HG02571 (cell line): ENCODE measurements around the gene LCNL1.

Experiments
- ATAC-seq: cut with Tn5 transposase; IDR thresholded peaks from one replicate; pipeline ENCODE4 v1.9.1; 2021; ENCODE audit warnings: mild to moderate bottlenecking, moderate library complexity; ENCODE audit not compliant: unreplicated experiment

The LCNL1 gene

GRCh38 chr9:136958473-136958872 lies 24.3 kb upstream of the LCNL1 start:
- ATAC-seq: no peak

- ATAC-seq: no peak
Observed at GRCh38 chr9:136958898-136959850, 23.6 kb upstream of the LCNL1 start.

- no peak for ATAC-seq
Observed at GRCh38 chr9:136960212-136960937, 22.4 kb upstream of the LCNL1 start.

- ATAC-seq: no peak
Observed at GRCh38 chr9:136960938-136961275, 21.9 kb upstream of the LCNL1 start.

- no peak for ATAC-seq
Observed at GRCh38 chr9:136961279-136962065, 21.3 kb upstream of the LCNL1 start.

- ATAC-seq: no peak
Observed at GRCh38 chr9:136962163-136962562, 20.6 kb upstream of the LCNL1 start.

GRCh38 chr9:136962701-136963248 lies 20.0 kb upstream of the LCNL1 start:
- no peak for ATAC-seq

GRCh38 chr9:136963341-136963740 lies 19.5 kb upstream of the LCNL1 start:
- ATAC-seq: no peak

- no peak for ATAC-seq
Observed at GRCh38 chr9:136963751-136964150, 19.0 kb upstream of the LCNL1 start.

- ATAC-seq: no peak
Observed at GRCh38 chr9:136964171-136964689, 18.6 kb upstream of the LCNL1 start.

- ATAC-seq: no peak
Observed at GRCh38 chr9:136964833-136965422, 17.9 kb upstream of the LCNL1 start.

GRCh38 chr9:136965771-136966484 lies 16.9 kb upstream of the LCNL1 start:
- ATAC-seq: no peak

GRCh38 chr9:136968333-136969127 lies 14.3 kb upstream of the LCNL1 start:
- no peak for ATAC-seq

- ATAC-seq: no peak
Observed at GRCh38 chr9:136969150-136969549, 13.6 kb upstream of the LCNL1 start.

GRCh38 chr9:136969774-136970173 lies 13.0 kb upstream of the LCNL1 start:
- no peak for ATAC-seq

GRCh38 chr9:136970361-136970760 lies 12.4 kb upstream of the LCNL1 start:
- ATAC-seq: no peak

GRCh38 chr9:136971746-136972145 lies 11.0 kb upstream of the LCNL1 start:
- no peak for ATAC-seq

GRCh38 chr9:136972335-136972734 lies 10.5 kb upstream of the LCNL1 start:
- no peak for ATAC-seq

- no peak for ATAC-seq
Observed at GRCh38 chr9:136972743-136973142, 10.1 kb upstream of the LCNL1 start.
